HG02938 (cell line): ENCODE data around the gene TFEB.

Experiments
- ATAC-seq: cut with Tn5 transposase; IDR thresholded peaks from one replicate; pipeline ENCODE4 v1.9.1; 2021; ENCODE audit warnings: mild to moderate bottlenecking, moderate library complexity; ENCODE audit not compliant: unreplicated experiment

The TFEB gene

DNA sequence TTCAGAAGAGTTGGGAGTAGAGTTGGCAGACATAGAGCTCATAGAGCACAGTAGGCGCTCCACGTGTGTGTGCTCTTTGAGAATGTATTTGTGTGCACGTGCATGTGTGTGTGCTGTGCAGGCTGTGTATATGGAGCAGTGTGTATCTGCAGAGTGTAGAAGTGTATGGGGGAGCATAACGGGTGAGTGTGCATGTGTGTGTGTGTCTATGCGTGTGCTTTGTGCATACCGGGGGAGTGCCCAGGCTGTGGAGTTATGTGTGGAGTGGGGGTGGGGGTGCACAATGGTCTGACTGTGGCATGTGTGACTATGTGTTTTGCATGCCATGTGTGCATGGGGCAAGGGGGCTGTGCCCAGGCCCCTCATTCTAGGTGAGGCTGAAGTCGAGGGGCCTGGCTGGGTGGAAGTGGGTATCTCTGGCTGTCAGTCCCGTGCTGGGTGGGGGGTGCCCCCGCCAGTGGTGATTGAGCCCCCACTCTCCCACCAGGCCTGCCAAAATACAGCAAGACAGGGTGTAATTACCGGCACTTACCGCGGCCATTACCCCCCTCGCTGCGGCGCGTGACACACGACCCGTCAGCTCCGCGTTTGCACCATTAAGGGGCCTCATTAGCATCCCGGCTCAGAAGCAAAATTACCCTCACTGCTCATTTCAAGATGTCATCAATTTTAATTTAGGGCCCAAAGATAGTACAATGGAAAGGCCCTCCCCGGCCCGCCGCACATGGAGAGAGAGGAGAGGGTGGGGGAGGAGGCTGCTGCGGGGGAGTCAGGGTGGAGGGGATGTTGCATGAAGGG lies 58.1 kb downstream of the TFEB start:
- no peak for ATAC-seq

DNA sequence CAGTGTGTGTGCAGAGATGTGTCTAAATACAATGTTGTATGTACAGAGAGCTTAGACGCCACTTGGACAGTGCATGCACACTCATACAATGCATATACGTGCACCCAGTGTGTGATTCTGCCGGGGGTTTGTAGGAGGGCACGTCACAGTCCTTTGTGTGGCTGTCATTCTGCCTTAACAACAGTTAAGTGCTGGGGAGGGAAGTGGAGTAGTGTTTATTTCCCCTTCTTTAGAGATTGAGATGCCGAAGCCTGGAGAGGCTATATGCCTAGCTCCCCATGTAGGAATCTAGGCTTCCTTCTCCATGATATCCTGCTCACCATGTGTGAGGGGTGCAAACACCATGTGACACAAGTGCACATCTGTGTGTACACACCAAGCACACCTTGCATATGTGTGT lies 59.0 kb downstream of the TFEB start:
- no peak for ATAC-seq

DNA sequence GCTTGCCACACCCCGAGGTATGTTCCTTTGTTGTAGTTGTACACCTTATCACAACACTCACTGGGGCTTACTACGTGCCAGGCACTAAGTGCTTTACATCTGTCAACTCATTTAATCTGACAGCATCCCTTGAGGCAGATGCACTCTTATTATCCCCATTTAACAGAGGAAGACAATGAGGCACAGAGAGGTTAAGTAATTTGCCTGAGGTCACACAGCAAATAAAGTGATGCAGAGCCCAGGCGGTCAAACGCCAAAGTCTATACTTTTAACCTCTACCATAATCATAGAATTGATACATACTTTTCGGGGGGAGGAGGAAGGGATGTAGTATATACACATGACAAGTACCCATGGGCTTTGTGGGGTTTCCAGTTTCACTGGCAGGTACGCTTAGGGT lies 59.4 kb downstream of the TFEB start:
- ATAC-seq = no peak

DNA sequence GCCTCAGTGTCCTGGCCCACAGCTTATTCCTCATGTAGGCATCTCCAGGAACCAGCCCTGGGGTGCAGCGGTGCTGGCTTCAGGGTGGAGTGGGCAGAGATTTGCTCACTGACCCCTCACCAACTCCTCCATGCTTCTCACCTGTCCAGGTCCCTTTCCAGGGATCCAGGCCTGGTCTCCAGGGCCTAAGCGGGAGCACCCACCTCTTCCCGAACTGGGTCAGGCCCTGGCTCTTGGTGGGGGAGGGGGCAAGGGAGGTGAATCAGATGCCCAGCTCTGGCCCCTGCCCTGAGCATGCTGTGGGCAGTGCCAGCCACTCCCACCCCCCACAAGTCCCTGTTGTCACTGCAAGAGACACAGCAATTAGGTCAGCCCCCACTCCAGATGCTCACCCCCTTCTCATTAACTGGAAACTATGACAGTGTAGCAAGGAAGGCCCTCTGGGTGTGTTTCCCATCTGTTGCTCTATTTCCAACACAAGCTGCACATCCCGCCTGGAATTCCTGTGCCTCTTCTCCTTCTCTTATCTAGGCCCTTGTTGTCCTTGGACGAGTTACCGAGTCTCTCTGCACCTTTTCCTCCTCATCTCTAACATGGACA lies 60.1 kb downstream of the TFEB start:
- ATAC-seq = no peak

DNA sequence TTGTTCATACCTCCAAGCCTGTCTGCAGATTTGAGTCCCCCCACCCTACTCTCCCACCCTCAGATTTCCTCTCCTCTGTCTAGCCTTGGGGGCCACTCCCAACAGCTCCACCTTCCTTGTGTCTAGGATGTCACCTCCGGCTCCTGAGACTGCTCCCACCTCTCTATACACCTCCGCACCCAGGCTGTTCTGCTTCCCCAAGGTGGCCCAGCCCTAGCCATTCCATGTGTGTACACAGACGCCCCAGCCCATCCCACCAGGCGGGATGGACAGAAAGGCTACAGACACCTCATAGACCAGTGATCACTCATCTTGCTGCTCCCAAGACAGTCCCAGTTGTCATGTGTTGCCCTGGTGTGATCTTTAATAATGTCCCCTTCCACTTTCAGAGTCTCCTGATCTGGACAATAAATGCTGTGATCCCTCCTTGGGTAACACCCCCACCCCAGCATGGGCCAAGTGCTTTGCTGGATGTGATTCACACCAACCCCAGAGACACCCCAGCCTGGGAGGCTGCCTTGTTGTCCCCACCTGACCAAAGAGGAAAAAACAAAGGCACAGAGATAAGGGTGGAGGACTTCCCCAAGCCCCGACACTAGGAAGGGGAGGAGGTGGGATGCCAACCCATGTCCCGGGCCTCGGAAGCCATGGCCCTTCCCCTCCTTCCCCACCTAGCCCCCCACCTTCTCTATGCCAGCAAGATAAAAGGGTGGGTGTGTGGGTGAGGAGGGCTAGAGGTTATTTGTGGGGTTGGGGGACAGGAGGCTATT lies 61.0 kb downstream of the TFEB start:
- no peak for ATAC-seq

DNA sequence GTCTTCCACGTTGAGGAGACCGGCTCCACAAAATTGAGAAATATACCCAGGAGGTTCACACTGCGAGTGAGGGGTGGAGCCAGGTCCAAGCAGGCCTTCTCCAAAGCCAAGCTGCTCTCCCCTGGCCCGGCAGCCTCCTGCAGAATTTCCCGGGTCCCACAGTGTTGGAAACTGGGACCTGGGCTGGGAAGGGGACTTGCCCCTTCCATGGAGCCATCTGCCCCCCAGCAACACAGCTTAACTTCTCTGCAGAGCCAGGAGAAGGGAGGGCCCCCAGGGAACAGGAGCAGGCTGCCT lies 61.8 kb downstream of the TFEB start:
- ATAC-seq = no peak

DNA sequence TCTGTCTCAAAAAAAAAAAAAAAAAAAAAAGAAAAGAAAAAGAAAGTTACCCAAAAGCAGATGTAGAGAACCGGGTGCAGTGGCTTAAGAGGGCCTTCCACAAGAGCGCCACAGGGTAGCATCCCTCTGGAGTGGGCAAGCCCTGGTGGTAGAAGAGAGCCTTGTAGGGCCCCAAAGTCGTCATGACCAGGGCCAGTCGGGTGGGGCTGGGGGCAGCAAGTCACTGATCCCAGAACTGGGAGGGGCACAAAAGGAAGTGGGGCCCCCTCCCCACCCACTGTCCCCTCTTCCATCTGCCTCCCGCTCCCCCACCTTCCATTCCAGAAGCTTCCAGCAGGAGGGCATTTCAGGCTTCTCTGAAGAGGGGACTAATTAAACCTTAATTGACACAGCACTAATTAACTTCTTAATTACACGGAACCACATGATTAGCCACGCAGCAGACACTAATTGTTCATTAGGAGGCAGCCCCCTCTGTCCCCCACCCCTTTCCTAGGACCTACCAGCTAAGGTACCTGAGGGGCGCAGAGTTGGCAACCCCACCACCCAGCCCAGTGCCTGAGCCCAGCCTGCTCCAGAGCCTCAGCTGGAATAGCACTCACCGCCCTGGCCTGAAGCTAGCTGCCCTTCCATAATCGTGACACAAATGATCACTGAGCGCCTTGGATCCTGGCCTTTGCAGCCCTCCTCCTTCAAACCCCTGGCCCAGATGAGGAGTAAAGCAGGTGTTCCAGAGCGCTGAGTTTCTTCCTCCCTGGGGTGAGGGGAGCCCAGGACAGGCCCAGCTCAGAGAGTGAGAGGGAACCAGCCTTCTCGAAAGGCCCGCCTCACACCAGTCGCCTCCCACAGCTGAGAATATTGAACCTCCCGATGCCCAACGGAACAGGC lies 62.3 kb downstream of the TFEB start:
- no peak for ATAC-seq

DNA sequence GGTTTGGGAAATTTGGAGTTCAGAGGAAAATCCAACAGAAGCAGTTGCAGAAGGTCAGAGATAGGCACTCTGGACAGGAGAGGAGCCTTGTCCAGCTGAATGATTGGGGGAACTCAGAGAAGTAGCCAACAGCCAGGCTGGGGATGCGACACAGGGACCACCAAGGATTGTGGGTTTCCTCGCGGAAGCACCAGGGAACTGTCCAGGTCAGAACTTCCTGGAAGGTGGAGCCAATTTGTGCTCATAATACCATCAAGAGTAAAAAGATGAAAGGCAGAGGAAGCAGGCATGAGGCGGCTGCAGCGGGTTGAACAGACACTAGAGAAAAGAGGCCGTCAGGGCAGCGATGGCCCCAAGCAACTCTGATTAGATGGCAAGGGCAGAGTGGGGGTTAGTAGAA lies 63.4 kb downstream of the TFEB start:
- ATAC-seq = no peak

DNA sequence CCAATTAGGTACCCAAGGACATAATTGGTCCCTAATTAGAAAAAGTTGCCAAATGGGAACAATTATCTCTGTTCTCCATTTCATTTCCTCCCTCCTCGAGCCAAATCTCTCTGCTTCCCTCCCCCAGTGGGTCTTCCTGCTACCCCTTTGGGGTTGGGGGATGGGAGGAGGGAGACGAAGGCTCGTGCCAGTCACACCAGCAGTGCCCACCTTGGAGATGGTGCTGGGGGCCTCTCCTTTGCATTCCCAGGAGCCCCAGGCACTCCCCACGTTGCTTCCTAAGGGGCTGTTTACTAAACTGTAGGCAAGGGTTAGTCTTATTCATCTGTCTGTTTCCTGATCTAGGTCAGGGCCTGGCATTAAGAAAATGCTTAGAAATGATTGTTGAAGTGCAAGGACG lies 64.0 kb downstream of the TFEB start:
- ATAC-seq = no peak

DNA sequence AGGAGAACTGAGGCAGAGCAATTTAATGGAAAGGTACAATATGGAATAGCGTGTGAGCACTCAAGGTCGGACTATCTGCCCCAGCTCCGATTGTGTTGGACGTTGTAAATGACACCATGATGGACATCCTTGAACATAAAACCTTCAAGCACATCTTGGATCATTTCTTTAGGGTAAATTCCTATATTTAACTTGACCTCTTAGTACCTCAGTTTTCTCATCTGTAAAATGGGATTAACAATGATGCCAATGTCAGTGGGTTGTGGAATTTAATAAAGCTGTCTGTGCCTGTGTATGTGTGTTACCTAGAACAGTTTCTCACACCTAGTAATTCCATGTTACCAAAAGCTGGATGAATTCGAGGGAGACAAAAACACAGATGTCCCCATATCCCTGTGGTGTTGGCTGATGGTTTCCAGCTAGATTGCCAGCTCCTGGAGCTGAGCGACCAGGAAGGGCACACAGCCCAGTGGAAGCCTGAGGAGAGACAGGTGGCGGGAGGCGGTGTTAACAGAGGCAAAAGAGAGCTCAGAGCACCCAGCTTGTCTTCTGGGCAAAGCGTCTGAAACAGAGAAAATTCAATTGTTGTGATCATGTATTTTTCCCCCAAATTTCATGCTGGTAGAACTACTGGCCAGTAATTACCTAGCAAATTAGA lies 64.6 kb downstream of the TFEB start:
- no peak for ATAC-seq

DNA sequence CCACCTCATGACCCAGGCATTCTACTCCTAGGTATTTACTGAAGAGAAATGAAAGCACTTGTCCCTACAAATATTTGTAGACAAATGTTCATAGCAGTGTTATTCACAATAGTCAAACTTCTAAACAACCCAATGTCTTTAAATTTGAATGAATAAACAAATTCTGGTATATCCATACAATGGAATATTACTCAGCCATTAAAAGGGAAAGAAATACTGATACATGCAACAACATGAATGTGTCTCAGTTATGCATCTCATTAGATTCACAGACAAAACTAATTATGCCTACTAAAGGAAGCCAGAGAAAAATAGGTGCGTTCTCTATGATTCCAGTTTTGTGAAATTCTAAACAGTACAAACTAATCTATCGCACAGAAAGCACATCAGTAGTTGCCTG lies 66.4 kb downstream of the TFEB start:
- no peak for ATAC-seq

DNA sequence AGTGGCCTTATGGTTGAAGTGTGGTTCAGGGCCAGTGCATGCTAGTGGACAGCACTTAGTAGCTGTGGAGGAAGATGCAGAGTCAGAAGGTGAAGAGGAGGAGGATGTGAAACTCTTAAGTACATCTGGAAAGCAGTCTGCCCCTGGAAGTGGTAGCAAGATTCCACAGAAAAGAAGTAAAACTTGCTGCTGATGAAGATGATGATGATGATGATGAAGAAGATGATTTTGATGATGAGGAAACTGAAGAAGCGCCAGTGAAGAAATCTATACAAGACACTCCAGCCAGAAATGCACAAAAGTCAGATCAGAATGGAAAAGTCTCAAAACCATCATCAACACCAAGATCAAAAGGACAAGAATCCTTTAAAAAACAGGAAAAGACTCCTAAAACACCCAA lies 68.2 kb downstream of the TFEB start:
- no peak for ATAC-seq

DNA sequence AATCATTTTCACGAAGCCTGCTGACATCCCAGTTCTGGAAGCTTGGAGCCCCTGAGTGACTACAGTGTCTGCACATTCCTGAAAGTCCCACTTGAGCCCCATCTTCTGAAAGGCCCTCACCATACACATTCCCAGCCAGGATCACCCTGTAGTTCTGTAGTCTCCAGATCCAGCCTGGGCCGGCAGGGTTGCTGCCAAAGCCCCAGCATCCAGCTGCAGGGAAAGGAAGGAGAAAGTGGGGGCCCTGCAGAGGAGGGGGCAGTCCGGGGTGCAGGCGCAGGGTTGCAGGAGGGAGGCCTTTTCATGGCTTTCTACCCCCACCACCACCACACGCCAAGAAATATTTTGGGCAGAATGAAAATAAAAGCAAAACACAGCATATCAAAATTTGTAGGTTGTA lies 71.1 kb downstream of the TFEB start:
- ATAC-seq = no peak

DNA sequence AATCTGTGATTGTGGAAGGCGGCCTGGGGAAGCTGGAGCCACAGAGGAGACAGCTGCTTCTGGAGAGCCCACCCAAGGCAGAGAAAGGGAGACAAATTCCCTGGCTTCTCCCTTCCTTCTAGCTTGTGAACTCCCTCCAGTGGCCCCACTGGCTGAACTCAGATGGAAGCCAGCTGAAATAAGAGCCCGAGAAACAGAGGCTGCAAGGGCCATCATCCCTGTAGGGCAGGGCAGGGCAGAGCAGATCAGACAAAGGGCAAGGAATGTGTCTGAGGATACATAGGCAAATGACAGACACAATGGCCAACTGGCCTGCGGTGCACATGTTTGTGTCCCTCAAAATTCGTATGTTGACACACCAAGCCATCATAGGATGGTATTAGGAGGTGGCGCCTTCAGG lies 71.8 kb downstream of the TFEB start:
- ATAC-seq = no peak

DNA sequence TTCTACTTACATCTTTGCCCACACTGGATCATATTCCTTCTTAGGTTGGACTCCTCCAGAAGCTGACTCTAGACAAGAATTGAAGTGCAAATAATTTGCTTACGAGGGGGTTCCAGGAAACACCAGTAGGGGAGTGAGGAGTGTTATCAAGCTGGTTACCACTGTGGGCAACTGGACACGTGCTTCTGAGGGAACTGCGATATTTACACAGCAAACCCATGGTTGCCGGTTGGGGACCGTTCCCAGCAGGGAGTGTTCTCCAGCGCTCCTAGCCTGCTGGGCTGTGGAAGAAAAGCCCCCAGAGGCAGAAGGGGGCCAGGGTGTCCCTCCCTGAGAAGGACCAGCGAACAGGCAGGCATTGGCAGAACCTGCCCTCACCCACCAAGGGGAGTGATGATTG lies 75.5 kb downstream of the TFEB start:
- ATAC-seq = no peak

DNA sequence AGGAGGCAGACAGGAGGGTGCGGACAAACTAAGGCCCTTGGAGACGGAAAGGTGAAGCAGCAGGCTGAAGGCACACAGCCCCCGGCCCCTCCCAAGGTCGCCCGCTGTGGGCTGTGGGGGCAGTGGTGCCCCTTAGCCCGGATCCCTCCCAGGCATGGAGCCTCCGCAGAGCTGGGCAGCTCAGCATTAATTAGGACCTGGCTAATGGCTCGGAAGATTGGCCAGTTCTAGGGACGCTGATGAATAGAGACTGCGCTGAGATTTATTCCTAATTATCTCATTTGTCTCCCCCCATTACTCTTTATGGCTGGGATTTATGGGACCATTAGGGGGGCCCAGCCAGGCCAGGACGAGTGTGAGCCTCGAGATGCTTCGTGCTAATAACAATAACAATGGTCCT lies 76.8 kb downstream of the TFEB start:
- ATAC-seq = no peak

DNA sequence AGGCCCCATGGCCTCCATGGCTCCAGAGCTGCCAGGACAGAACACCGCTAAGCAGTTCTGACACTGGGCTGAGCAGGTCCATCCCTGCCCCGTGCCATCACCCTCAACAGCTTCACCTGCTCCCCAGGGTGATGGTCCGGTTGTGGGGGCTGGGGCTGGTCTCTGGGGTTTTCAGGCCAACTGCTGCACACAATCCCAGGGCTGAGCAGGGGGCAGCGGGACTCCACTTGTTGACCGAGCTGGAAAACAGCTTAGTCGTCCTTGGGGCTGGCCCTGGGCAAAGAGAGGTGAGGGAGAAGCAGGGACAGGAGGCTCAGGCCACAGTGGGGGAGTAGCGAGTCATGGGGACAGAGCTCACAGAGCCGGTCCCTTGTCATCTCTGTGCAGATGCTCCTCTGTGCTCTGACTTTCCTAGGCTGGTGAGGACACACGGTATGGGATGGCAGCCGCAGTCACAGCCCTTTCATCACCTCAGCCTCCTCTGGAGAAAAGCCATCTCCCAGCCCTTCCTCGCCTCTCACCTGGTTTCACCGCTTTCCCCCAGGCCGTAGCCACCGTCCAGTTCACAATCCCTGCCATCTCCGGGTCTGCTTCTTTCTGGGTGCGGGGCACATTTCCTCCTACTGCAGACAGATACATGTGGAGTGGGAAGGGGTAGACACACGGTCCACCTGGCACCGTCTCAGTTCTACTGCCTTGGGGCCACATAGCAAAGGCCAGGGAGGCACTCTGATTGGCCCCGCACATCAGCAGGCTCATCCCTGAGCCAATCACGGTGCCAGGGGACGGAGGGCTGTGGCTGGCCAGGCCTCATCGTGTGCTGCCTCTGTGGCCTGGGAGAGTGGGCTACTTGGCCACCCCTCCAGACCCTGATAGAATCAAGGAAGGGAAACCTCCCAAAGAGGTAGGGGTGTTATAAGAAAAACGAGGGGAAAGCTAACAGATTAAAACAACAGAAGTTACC lies 78.0 kb downstream of the TFEB start:
- no peak for ATAC-seq

DNA sequence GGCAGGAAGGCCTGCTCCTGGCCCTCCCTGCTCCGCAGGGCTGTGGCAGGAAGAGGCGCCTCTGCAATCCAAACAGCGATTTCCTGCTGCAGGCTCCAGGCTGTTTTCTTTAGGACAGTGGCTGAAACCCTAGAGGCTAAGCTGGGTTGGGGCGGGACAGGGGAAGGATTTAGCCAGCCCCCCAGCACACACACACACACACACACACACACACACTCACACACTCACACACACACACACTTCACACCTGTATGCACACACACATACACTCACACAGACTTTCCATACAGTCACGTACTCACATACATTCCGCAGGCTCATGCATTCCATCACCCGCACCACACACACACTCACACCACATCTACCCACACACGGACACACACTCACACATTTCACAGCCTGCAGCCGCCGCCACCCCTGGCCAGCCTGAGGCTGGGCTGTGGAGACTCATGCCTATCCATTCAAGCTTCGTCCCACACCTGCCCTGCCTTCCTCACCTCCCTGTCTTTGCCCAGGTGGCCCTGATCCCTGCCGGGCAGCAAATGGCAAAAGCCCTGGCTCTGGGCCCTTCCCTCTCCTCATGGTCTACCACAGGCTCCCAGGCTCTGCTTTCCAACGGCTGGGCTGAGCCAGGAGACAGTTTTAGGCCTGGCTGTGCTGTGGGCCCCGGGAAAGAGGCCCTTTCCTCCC lies 79.3 kb downstream of the TFEB start:
- ATAC-seq = no peak

DNA sequence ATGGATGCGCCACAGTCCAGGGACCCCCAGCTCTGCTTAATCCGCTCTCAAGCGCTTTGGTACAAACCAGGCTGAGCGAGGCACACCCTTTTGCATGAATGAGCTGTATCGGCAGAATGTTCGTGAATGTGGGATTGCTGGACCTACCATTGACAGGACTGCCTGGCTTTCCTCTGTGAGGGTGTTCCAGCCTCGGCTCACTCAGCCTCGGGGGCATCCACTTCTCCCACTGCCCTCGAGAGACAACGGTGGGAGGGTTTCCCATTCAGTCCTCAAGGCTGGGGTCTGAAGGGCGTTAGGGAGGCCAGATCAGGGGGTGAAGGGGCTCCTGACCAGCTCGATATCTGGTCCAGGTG lies 79.8 kb downstream of the TFEB start:
- ATAC-seq = no peak
